IMR-90 (cell line): ENCODE results near the gene SLC34A2. TPM values are rescaled to one million over a fixed set of nuclear protein-coding genes. Genes with fewer than 3 reads are reported as not detected.

Experiments used
- ATAC-seq: fragments of 200-7000 bp; cut with Tn5 transposase; 2 replicates; pipeline ENCODE4 v1.9.1; 2020; ENCODE audit warnings: low read depth, mild to moderate bottlenecking, moderate library complexity
- BruUV-seq: library from RNA; stranded (reverse); fragments of 400-500 nt; replicated peaks from 2 replicates; lab custom pipeline; 2021; lab: Mats Ljungman, UMichigan
- CTCF ChIA-PET: fragments of 300-600 bp; formaldehyde crosslinking; extraction: SDS; loops from one replicate; lab custom pipeline; 2021; ENCODE audit warnings: antibody characterized with exemption; lab: Yijun Ruan, JAX
- POLR2A ChIA-PET: fragments of 300-600 bp; sonication (Branson Sonifier 250); formaldehyde crosslinking; loops from one replicate; lab custom pipeline; 2022; ENCODE audit warnings: antibody characterized with exemption; ENCODE audit not compliant: unreplicated experiment; lab: Charles Lee
- DNase-seq: peaks from one replicate; pipeline ENCODE4 v3.0.0; 2013
- H2AFZ ChIP-seq: replicated peaks from 2 replicates; pipeline ENCODE3; 2013; ENCODE audit warnings: low read length, mild to moderate bottlenecking; ENCODE audit not compliant: poor library complexity
- H2AK5ac ChIP-seq: 2 replicates; pipeline ENCODE4 v1.6.1; 2013; ENCODE audit warnings: low read depth, low read length, inconsistent platforms
- H2AK9ac ChIP-seq: replicated peaks from 2 replicates; pipeline ENCODE3; 2013; ENCODE audit warnings: mild to moderate bottlenecking, low read depth, low read length, moderate library complexity; ENCODE audit not compliant: poor library complexity
- H2BK120ac ChIP-seq: 2 replicates; pipeline ENCODE4 v1.6.1; 2013; ENCODE audit warnings: low read depth, low read length, inconsistent platforms
- H2BK15ac ChIP-seq: 3 replicates; pipeline ENCODE4 v1.6.1; 2013; ENCODE audit warnings: low read depth, low read length, inconsistent platforms
- H2BK20ac ChIP-seq: 2 replicates; pipeline ENCODE4 v1.6.1; 2013; ENCODE audit warnings: low read depth, mild to moderate bottlenecking, inconsistent platforms, low read length, moderate library complexity
- H2BK5ac ChIP-seq: 2 replicates; pipeline ENCODE4 v1.6.1; 2013; ENCODE audit warnings: mild to moderate bottlenecking, low read depth, low read length, inconsistent platforms; ENCODE audit not compliant: poor library complexity, severe bottlenecking
- H3K14ac ChIP-seq: replicated peaks from 2 replicates; pipeline ENCODE4 v1.6.1; 2013; ENCODE audit warnings: low read depth, low read length, inconsistent platforms
- H3K18ac ChIP-seq: 2 replicates; pipeline ENCODE4 v1.6.1; 2013; ENCODE audit warnings: low read depth, low read length, control low read depth
- H3K23ac ChIP-seq: 2 replicates; pipeline ENCODE4 v1.6.1; 2013; ENCODE audit warnings: low read depth, low read length, inconsistent platforms
- H3K27ac ChIP-seq: 2 replicates; pipeline ENCODE4 v1.5.1; 2013; ENCODE audit warnings: mild to moderate bottlenecking, control low read depth, low read length; ENCODE audit not compliant: insufficient read depth
- H3K27me3 ChIP-seq: 2 replicates; pipeline ENCODE4 v1.6.1; 2013; ENCODE audit warnings: low read length; ENCODE audit not compliant: control insufficient read depth, insufficient read depth
- H3K36me3 ChIP-seq: 2 replicates; pipeline ENCODE4 v1.6.1; 2013; ENCODE audit warnings: low read length, mixed read lengths; ENCODE audit not compliant: control insufficient read depth, insufficient read depth
- H3K4ac ChIP-seq: 2 replicates; pipeline ENCODE4 v1.6.1; 2013; ENCODE audit warnings: low read depth, low read length, inconsistent platforms
- H3K4me1 ChIP-seq: 2 replicates; pipeline ENCODE4 v1.6.1; 2013; ENCODE audit warnings: low read length, mixed read lengths; ENCODE audit not compliant: control insufficient read depth, insufficient read depth
- H3K4me2 ChIP-seq: 2 replicates; pipeline ENCODE4 v1.6.1; 2013; ENCODE audit warnings: low read depth, mild to moderate bottlenecking, control low read depth, low read length, moderate library complexity
- H3K4me3 ChIP-seq: 2 replicates; pipeline ENCODE4 v1.5.1; 2013; ENCODE audit warnings: low read depth, mild to moderate bottlenecking, control low read depth, low read length, moderate library complexity; ENCODE audit not compliant: insufficient read depth
- H3K56ac ChIP-seq: 2 replicates; pipeline ENCODE4 v1.6.1; 2013; ENCODE audit warnings: low read length, inconsistent platforms; ENCODE audit not compliant: insufficient read depth; ENCODE audit errors: extremely low read depth
- H3K79me1 ChIP-seq, 2 experiments: 2 replicates each; pipeline ENCODE4 v1.6.1; 2013; ENCODE audit warnings: low read length in 2 of 2, inconsistent platforms in 1 of 2, low read depth in 1 of 2
- H3K9ac ChIP-seq: 2 replicates; pipeline ENCODE4 v1.6.1; 2013; ENCODE audit warnings: low read depth, low read length, control low read depth
- H3K9me1 ChIP-seq: 2 replicates; pipeline ENCODE4 v1.6.1; 2013; ENCODE audit warnings: low read length, inconsistent platforms; ENCODE audit not compliant: insufficient read depth
- H3K9me3 ChIP-seq: 2 replicates; pipeline ENCODE4 v1.6.1; 2013; ENCODE audit warnings: low read length; ENCODE audit not compliant: control insufficient read depth, insufficient read depth
- H4K20me1 ChIP-seq: 2 replicates; pipeline ENCODE4 v1.6.1; 2013; ENCODE audit warnings: low read length, inconsistent platforms; ENCODE audit not compliant: insufficient read depth
- H4K5ac ChIP-seq: 2 replicates; pipeline ENCODE4 v1.6.1; 2013; ENCODE audit warnings: mild to moderate bottlenecking, low read depth, low read length, control low read depth
- H4K8ac ChIP-seq, 2 experiments: 2 replicates each; pipeline ENCODE4 v1.6.1; 2013; ENCODE audit warnings: low read depth in 2 of 2, low read length in 2 of 2, control low read depth in 1 of 2, inconsistent platforms in 1 of 2
- H4K91ac ChIP-seq: 2 replicates; pipeline ENCODE4 v1.6.1; 2013; ENCODE audit warnings: low read depth, low read length, inconsistent platforms; ENCODE audit not compliant: insufficient read depth
- BHLHE40 ChIP-seq: fragments of 150-350 bp; IDR thresholded peaks from 2 replicates; pipeline ENCODE4 v1.6.1; 2016; ENCODE audit warnings: mild to moderate bottlenecking, low read depth, low read length
- CEBPB ChIP-seq: IDR thresholded peaks from 2 replicates; pipeline ENCODE4 v1.6.1; 2012; ENCODE audit warnings: low read depth, low read length, improper control_type of control experiment
- CHD1 ChIP-seq: IDR thresholded peaks from 2 replicates; pipeline ENCODE4 v1.6.1; 2012; ENCODE audit warnings: low read depth, low read length, improper control_type of control experiment
- CTCF ChIP-seq: conservative IDR thresholded peaks from 2 replicates; pipeline ENCODE4 v1.5.1; 2012; ENCODE audit warnings: mild to moderate bottlenecking, low read depth, low read length, improper control_type of control experiment
- ELK1 ChIP-seq: fragments of 150-350 bp; IDR thresholded peaks from 2 replicates; pipeline ENCODE4 v1.6.1; 2016; ENCODE audit warnings: low read depth, mild to moderate bottlenecking, low read length, moderate library complexity, borderline replicate concordance
- FOS ChIP-seq: fragments of 150-350 bp; IDR thresholded peaks from 2 replicates; pipeline ENCODE4 v1.6.1; 2016; ENCODE audit warnings: low read depth, low read length
- MXI1 ChIP-seq: IDR thresholded peaks from 2 replicates; pipeline ENCODE4 v1.6.1; 2012; ENCODE audit warnings: low read depth, mild to moderate bottlenecking, low read length, moderate library complexity, borderline replicate concordance
- NFE2L2 ChIP-seq: fragments of 150-350 bp; IDR thresholded peaks from 2 replicates; pipeline ENCODE4 v1.6.1; 2016; ENCODE audit warnings: low read depth, mild to moderate bottlenecking, low read length
- POLR2A ChIP-seq: IDR thresholded peaks from 2 replicates; pipeline ENCODE4 v1.6.1; 2012; ENCODE audit warnings: mild to moderate bottlenecking, low read depth, low read length
- RAD21 ChIP-seq: IDR thresholded peaks from 2 replicates; pipeline ENCODE4 v1.6.1; 2012; ENCODE audit warnings: low read length, improper control_type of control experiment
- RFX5 ChIP-seq: IDR thresholded peaks from 2 replicates; pipeline ENCODE4 v1.8.0; 2012; ENCODE audit warnings: low read depth, mild to moderate bottlenecking, low read length, moderate library complexity
- USF2 ChIP-seq: fragments of 150-350 bp; IDR thresholded peaks from 2 replicates; pipeline ENCODE4 v1.6.1; 2017; ENCODE audit warnings: mild to moderate bottlenecking, antibody characterized with exemption, low read length, low read depth
- WGBS, 2 experiments: methylation state at CpG; one replicate each; pipeline versions ENCODE4 v1.1.5 to v1.1.7; 2013; ENCODE audit warnings: missing lambda C conversion rate in 2 of 2; ENCODE audit not compliant: insufficient read length in 1 of 2; ENCODE audit errors: extremely low coverage in 2 of 2; 5-methylcytosine and 5-hydroxymethylcytosine counted together
- dilution Hi-C: fragments of 300-500 bp; cut with HindIII; formaldehyde crosslinking; loops from one replicate; pipeline ENCODE4 v1.14.3; 2018; ENCODE audit warnings: low sequenced_read_pairs; ENCODE audit not compliant: unreplicated experiment
- in situ Hi-C: fragments of 300-500 bp; cut with MboI; formaldehyde crosslinking; loops from 3 replicates; pipeline ENCODE4 v1.14.3; 2019; ENCODE audit warnings: low sequenced_read_pairs, inconsistent platforms, mixed read lengths
- intact Hi-C: fragments of 100-400 bp; cut with micrococcal nuclease; formaldehyde crosslinking; loops from 2 replicates; pipeline ENCODE4 v1.10.0; 2022
- polyA plus RNA-seq, 3 experiments: library from polyadenylated mRNA; depleted of rRNA; stranded (reverse); fragments of >200 nt; gene quantifications; 2 replicates each; pipeline ENCODE4 v1.2.3, GENCODE V29; 2012; ENCODE audit warnings: low replicate concordance in 1 of 3
- total RNA-seq: library from RNA; depleted of rRNA; stranded (reverse); fragments of >200 nt; gene quantifications from 2 replicates; pipeline ENCODE4 v1.2.3, GENCODE V29; 2012

Gene SLC34A2
- total and polyA plus RNA-seq, 2 of the 4 experiments (the other 2 are of a cell fraction), result not detected

GRCh38 chr4:25677157-25677556 is 21.5 kb downstream of the SLC34A2 start:
- Histone ChIP-seq H3K56ac (no peak overlapping the region), H3K4me2 (no peak overlapping the region), H4K5ac (no peak overlapping the region), H3K9me1 (no peaks in the 10 kb centered on the region), H4K91ac (no peak overlapping the region), H3K36me3 (no peaks in the 10 kb centered on the region), H3K27me3 (no peaks in the 10 kb centered on the region; the same call in 1 of the 2 replicates), H3K27ac (no peak overlapping the region), H2BK15ac (no peak overlapping the region), H3K14ac (no peak overlapping the region), H2AFZ (no peak overlapping the region), H3K4me3 (no peak overlapping the region), H4K8ac (no peak overlapping the region), H3K9me3 (no peaks in the 10 kb centered on the region), H3K18ac (no peak overlapping the region), H2BK5ac (no peak overlapping the region), H2BK120ac (no peak overlapping the region), H2BK20ac (no peak overlapping the region), H4K20me1 (no peaks in the 10 kb centered on the region), H3K23ac (no peak overlapping the region), H3K79me1 (no peaks in the 10 kb centered on the region), H3K9ac (no peak overlapping the region), H2AK9ac (no peak overlapping the region), H3K4ac (no peak overlapping the region), H2AK5ac (no peak overlapping the region), H3K4me1 (no peaks in the 10 kb centered on the region)
- ChIA-PET CTCF (no interaction called here), POLR2A (no interaction called here)
- no TSS peak for BruUV-seq
- TF ChIP-seq NFE2L2, result no peak
- no peak for TF ChIP-seq ELK1
- TF ChIP-seq POLR2A, result no peak
- TF ChIP-seq RAD21, result no peak
- TF ChIP-seq FOS, result no peak
- TF ChIP-seq RFX5, result no peak
- no peak for TF ChIP-seq CTCF
- TF ChIP-seq BHLHE40, result no peak
- TF ChIP-seq MXI1, result no peak
- no peak for TF ChIP-seq USF2
- TF ChIP-seq CEBPB, result no peak
- no peak for TF ChIP-seq CHD1
- in situ Hi-C loops (no loop called here), intact Hi-C loops (no loop called here), dilution Hi-C loops (no loop called here)
- ATAC-seq, result no peak
- no peak for DNase-seq
- WGBS, 2 experiments, result no CpG with 5 or more reads among the region's 3 CpGs
